ENCODE data around the gene GLDN. TPM values are rescaled to one million over a fixed set of nuclear protein-coding genes. Genes with fewer than 3 reads are reported as not detected.

The GLDN gene
- total RNA-seq, 1 donor from 2014 or later, result not detected

- no peak overlapping the region for H3K27ac Mint-ChIP-seq (ENCODE audit: unreplicated experiment)
- peaks cover 12% of the 10 kb centered on the region for H3K4me1 Mint-ChIP-seq (ENCODE audit: unreplicated experiment)
- no peak for DNase-seq (ENCODE audit: extremely low spot score, unreplicated experiment)
- H3K4me3 Mint-ChIP-seq (ENCODE audit: unreplicated experiment), result no peak overlapping the region
- peaks cover 20% of the 10 kb centered on the region for H3K27me3 Mint-ChIP-seq (ENCODE audit: unreplicated experiment)
- TF ChIP-seq CTCF (IDR thresholded peaks at IDR 0.05), result no peak
- H3K36me3 Mint-ChIP-seq (ENCODE audit: unreplicated experiment), result no peaks in the 10 kb centered on the region
- H3K9me3 Mint-ChIP-seq (ENCODE audit: unreplicated experiment), result no peaks in the 10 kb centered on the region
Observed at GRCh38 chr15:51386029-51386428, 44.6 kb downstream of the GLDN start.

GRCh38 chr15:51386486-51386885, 45.0 kb downstream of the GLDN start:
- no peaks in the 10 kb centered on the region for H3K36me3 Mint-ChIP-seq (ENCODE audit: unreplicated experiment)
- no peak overlapping the region for H3K4me3 Mint-ChIP-seq (ENCODE audit: unreplicated experiment)
- H3K9me3 Mint-ChIP-seq (ENCODE audit: unreplicated experiment), result no peaks in the 10 kb centered on the region
- peaks cover 10% of the 10 kb centered on the region for H3K4me1 Mint-ChIP-seq (ENCODE audit: unreplicated experiment)
- DNase-seq (ENCODE audit: extremely low spot score, unreplicated experiment), result no peak
- peaks cover 20% of the 10 kb centered on the region for H3K27me3 Mint-ChIP-seq (ENCODE audit: unreplicated experiment)
- no peak overlapping the region for H3K27ac Mint-ChIP-seq (ENCODE audit: unreplicated experiment)
- no peak for TF ChIP-seq CTCF (IDR thresholded peaks at IDR 0.05)

GRCh38 chr15:51386960-51387698, 45.7 kb downstream of the GLDN start:
- H3K27me3 Mint-ChIP-seq (ENCODE audit: unreplicated experiment), result peaks cover 17% of the 10 kb centered on the region
- H3K36me3 Mint-ChIP-seq (ENCODE audit: unreplicated experiment), result no peaks in the 10 kb centered on the region
- H3K4me3 Mint-ChIP-seq (ENCODE audit: unreplicated experiment), result no peak overlapping the region
- H3K27ac Mint-ChIP-seq (ENCODE audit: unreplicated experiment), result no peak overlapping the region
- no peak for TF ChIP-seq CTCF (IDR thresholded peaks at IDR 0.05)
- no peaks in the 10 kb centered on the region for H3K9me3 Mint-ChIP-seq (ENCODE audit: unreplicated experiment)
- no peak for DNase-seq (ENCODE audit: extremely low spot score, unreplicated experiment)
- peaks cover 10% of the 10 kb centered on the region for H3K4me1 Mint-ChIP-seq (ENCODE audit: unreplicated experiment)

- H3K4me3 Mint-ChIP-seq (ENCODE audit: unreplicated experiment), result no peak overlapping the region
- no peaks in the 10 kb centered on the region for H3K9me3 Mint-ChIP-seq (ENCODE audit: unreplicated experiment)
- peaks cover 10% of the 10 kb centered on the region for H3K4me1 Mint-ChIP-seq (ENCODE audit: unreplicated experiment)
- TF ChIP-seq CTCF (IDR thresholded peaks at IDR 0.05), result no peak
- no peaks in the 10 kb centered on the region for H3K36me3 Mint-ChIP-seq (ENCODE audit: unreplicated experiment)
- H3K27ac Mint-ChIP-seq (ENCODE audit: unreplicated experiment), result no peak overlapping the region
- peaks cover 17% of the 10 kb centered on the region for H3K27me3 Mint-ChIP-seq (ENCODE audit: unreplicated experiment)
- no peak for DNase-seq (ENCODE audit: extremely low spot score, unreplicated experiment)
Observed at GRCh38 chr15:51387699-51388041, 46.2 kb downstream of the GLDN start.

- Mint-ChIP-seq H3K9me3 (ENCODE audit: unreplicated experiment) (no peaks in the 10 kb centered on the region), H3K4me3 (ENCODE audit: unreplicated experiment) (no peak overlapping the region), H3K27ac (ENCODE audit: unreplicated experiment) (no peak overlapping the region), H3K36me3 (ENCODE audit: unreplicated experiment) (no peaks in the 10 kb centered on the region), H3K27me3 (ENCODE audit: unreplicated experiment) (peaks cover 18% of the 10 kb centered on the region), H3K4me1 (ENCODE audit: unreplicated experiment) (peaks cover 10% of the 10 kb centered on the region)
- TF ChIP-seq CTCF (IDR thresholded peaks at IDR 0.05), result no peak
- DNase-seq (ENCODE audit: extremely low spot score, unreplicated experiment), result no peak
Observed at GRCh38 chr15:51388726-51389125, 47.3 kb downstream of the GLDN start.

All from osteocyte (in vitro differentiated cells).